ENCODE data around the gene CAPZA2.

DNA sequence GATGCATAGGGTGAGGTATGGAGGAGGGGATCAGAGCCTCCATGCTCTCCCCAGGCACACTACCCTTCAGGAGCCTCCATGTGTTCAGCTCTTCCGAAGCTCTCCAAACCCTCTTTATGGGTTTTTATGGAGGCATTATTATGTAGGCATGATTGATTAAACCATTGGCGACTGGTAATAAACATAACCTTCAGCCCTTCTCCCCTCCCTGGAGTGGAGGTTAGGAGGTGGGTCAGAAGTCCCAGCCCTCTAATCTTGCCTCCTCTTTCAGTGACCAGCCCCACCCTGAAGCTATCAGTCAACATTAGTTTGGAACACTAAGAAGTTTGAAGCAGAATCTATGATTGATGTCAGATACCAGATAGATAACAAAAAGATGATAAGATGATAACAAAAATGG, 23.3 kb downstream of the CAPZA2 start:
- TF ChIP-seq EZH2 (IDR thresholded peaks at IDR 0.05) (no peak), POLR2AphosphoS5 (IDR thresholded peaks at IDR 0.05; ENCODE audit: borderline replicate concordance, low read depth, low read length) (no peak)
